GM23248 (cell line): Measurements from ENCODE around the gene RIN1. TPM values are rescaled to one million over a fixed set of nuclear protein-coding genes. Genes with fewer than 3 reads are reported as not detected.

Source experiments
- DNase-seq: peaks from one replicate; pipeline ENCODE4 v3.0.0-alpha.2; 2015
- H2AFZ ChIP-seq: fragments of 200-600 bp; sonication (generic); 2 replicates; pipeline ENCODE4 v1.6.1; 2016; ENCODE audit warnings: antibody characterized with exemption
- H3F3A ChIP-seq: fragments of 200-600 bp; sonication (generic); 2 replicates; pipeline ENCODE4 v1.6.1; 2016; ENCODE audit warnings: mild to moderate bottlenecking, antibody characterized with exemption, mixed run types; ENCODE audit not compliant: insufficient read depth
- H3K27ac ChIP-seq: fragments of 200-600 bp; sonication (generic); 2 replicates; pipeline ENCODE4 v1.5.1; 2016; ENCODE audit warnings: mild to moderate bottlenecking
- H3K27me3 ChIP-seq: fragments of 200-600 bp; sonication (generic); replicated peaks from 2 replicates; pipeline ENCODE4 v1.6.1; 2016; ENCODE audit warnings: mild to moderate bottlenecking; ENCODE audit not compliant: insufficient read depth
- H3K36me3 ChIP-seq: fragments of 200-600 bp; sonication (generic); 2 replicates; pipeline ENCODE4 v1.6.1; 2016; ENCODE audit warnings: low read depth, mild to moderate bottlenecking
- H3K4me1 ChIP-seq: fragments of 200-600 bp; sonication (generic); 2 replicates; pipeline ENCODE4 v1.6.1; 2016; ENCODE audit warnings: mild to moderate bottlenecking; ENCODE audit not compliant: insufficient read depth
- H3K4me2 ChIP-seq: fragments of 200-600 bp; sonication (generic); one replicate; pipeline ENCODE4 v1.6.1; 2016; ENCODE audit warnings: mild to moderate bottlenecking; ENCODE audit not compliant: unreplicated experiment
- H3K4me3 ChIP-seq: fragments of 200-600 bp; sonication (generic); 2 replicates; pipeline ENCODE4 v1.5.1; 2016; ENCODE audit warnings: mild to moderate bottlenecking
- H3K79me2 ChIP-seq: fragments of 200-600 bp; sonication (generic); 2 replicates; pipeline ENCODE4 v1.6.1; 2016; ENCODE audit warnings: mild to moderate bottlenecking; ENCODE audit not compliant: insufficient read depth
- H3K9ac ChIP-seq: fragments of 200-600 bp; sonication (generic); 2 replicates; pipeline ENCODE4 v1.6.1; 2016; ENCODE audit warnings: mild to moderate bottlenecking
- H3K9me2 ChIP-seq: fragments of 200-600 bp; sonication (generic); 2 replicates; pipeline ENCODE4 v1.6.1; 2016; ENCODE audit warnings: mixed run types, mild to moderate bottlenecking, moderate library complexity; ENCODE audit not compliant: insufficient read depth
- H3K9me3 ChIP-seq: fragments of 200-600 bp; sonication (generic); one replicate; pipeline ENCODE4 v1.6.1; 2017; ENCODE audit warnings: low read depth
- H4K20me1 ChIP-seq: fragments of 200-600 bp; sonication (generic); 2 replicates; pipeline ENCODE4 v1.6.0; 2016; ENCODE audit not compliant: insufficient read depth
- EZH2 ChIP-seq: fragments of 200-600 bp; sonication (generic); IDR thresholded peaks from 2 replicates; pipeline ENCODE4 v1.6.1; 2018; ENCODE audit warnings: antibody characterized with exemption, mild to moderate bottlenecking; ENCODE audit not compliant: insufficient read depth, poor library complexity, severe bottlenecking
- EZH2phosphoT487 ChIP-seq: fragments of 200-600 bp; sonication (generic); IDR thresholded peaks from 2 replicates; pipeline ENCODE4 v1.6.1; 2018; ENCODE audit warnings: antibody characterized with exemption, moderate library complexity, mild to moderate bottlenecking, low read depth; ENCODE audit not compliant: insufficient read depth
- WGBS, 2 experiments: methylation state at CpG; one replicate each; pipeline ENCODE4 v1.1.6; 2015 to 2017; ENCODE audit warnings: low lambda C conversion rate in 2 of 2, low coverage in 1 of 2; ENCODE audit errors: missing lambda C conversion rate in 2 of 2; 5-methylcytosine and 5-hydroxymethylcytosine counted together
- in situ Hi-C: fragments of 300-500 bp; cut with MboI; formaldehyde crosslinking; loops from 2 replicates; pipeline ENCODE4 v1.15.0; 2020
- polyA plus RNA-seq: library from polyadenylated mRNA; unstranded; fragments of >200 nt; fragmentation: Nextera tagmentation; extraction: Ambion mirVana; gene quantifications from 2 replicates; pipeline ENCODE4 v1.2.1, GENCODE V29; 2016
- total RNA-seq: library from RNA; depleted of rRNA; stranded (reverse); fragments of >200 nt; shearing (Covaris generic); gene quantifications from 2 replicates; pipeline ENCODE4 v1.2.3, GENCODE V29; 2014

The RIN1 gene
- total and polyA plus RNA-seq, 2 experiments from 2014 or later = 16.8 to 44.0 TPM

DNA sequence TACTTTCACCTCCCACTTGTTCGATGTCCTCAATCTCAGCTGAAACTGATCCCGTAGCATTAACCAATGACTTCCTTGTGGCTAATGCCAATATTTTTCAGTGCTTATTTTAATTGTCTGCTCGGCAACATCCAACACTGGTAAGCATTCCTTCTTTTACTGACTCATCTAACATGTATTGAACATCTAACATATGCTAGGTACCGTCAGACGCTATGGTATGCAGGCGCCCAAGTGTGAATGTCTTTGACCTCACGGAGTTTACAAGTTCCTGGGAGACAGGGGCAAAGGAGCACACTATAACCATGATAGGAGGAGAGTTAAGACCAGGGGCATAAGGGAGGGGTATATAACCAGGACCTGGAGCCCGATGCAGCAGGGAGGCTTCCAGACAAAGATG, 6.9 kb upstream of the RIN1 start:
- Histone ChIP-seq H3K27me3 (no peaks in the 10 kb centered on the region), H3K27ac (no peak overlapping the region), H3K9me2 (no peaks in the 10 kb centered on the region), H2AFZ (no peak overlapping the region), H3F3A (peaks cover 12% of the 10 kb centered on the region), H3K9ac (0 out of 2 replicates have a peak overlapping the region, but pooled peaks have one; percentile 94), H3K36me3 (no peaks in the 10 kb centered on the region), H3K4me3 (no peak overlapping the region), H3K4me1 (peaks cover 14% of the 10 kb centered on the region; the same call in 1 of the 2 replicates), H3K79me2 (peaks cover 30% of the 10 kb centered on the region), H4K20me1 (no peaks in the 10 kb centered on the region), H3K4me2 (no peak overlapping the region), H3K9me3 (no peaks in the 10 kb centered on the region)
- no peak for DNase-seq
- TF ChIP-seq EZH2phosphoT487 = no peak
- in situ Hi-C loops = no loop called here
- WGBS, 2 experiments = 87 to 88% methylated on average over 8 of the region's 8 CpGs

DNA sequence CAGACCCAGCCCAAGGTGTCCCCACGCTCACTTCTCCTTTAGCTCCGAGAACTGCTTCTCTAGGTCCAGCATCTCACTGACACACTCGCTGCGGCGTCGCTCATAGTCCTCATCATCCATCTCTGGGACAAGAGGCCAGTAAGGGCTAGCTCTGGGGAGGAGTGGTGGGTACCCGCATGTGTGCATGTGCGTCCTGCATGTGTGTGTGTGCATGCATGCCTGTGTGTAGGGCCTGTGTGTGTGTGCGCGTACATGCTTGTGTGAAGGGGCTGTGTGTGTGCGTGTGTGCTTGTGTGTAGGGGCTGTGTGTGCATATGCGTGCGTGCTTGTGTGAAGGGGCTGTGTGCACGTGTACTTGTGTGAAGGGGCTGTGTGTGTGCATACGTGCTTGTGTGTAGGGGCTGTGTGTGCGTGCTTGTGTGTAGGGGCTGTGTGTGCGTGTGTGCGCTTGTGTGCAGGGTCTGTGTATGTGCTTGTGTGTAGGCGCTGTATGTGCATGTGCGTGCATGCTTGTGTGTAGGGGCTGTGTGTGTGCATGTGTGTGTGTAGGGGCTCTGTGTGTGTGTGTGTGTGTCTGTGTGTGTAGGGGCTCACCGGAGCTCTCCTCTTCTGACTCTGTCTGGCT, 5.4 kb upstream of the RIN1 start:
- no peak for TF ChIP-seq EZH2phosphoT487
- no peak for TF ChIP-seq EZH2
- H3F3A ChIP-seq = peaks cover 22% of the 10 kb centered on the region
- H3K4me3 ChIP-seq = no peak overlapping the region
- H3K9ac ChIP-seq = no peak overlapping the region
- H3K27ac ChIP-seq = no peak overlapping the region
- no peak for DNase-seq
- WGBS, 2 experiments = 86 to 90% methylated on average over 21 of the region's 21 CpGs
- no peak overlapping the region for H3K4me2 ChIP-seq
- H2AFZ ChIP-seq = no peak overlapping the region
- H3K9me2 ChIP-seq = no peaks in the 10 kb centered on the region
- no peaks in the 10 kb centered on the region for H3K27me3 ChIP-seq
- no peaks in the 10 kb centered on the region for H3K36me3 ChIP-seq
- in situ Hi-C loops = no loop called here
- H3K9me3 ChIP-seq = no peaks in the 10 kb centered on the region
- H3K4me1 ChIP-seq = peaks cover 24% of the 10 kb centered on the region
- no peaks in the 10 kb centered on the region for H4K20me1 ChIP-seq
- peaks cover 28% of the 10 kb centered on the region for H3K79me2 ChIP-seq

DNA sequence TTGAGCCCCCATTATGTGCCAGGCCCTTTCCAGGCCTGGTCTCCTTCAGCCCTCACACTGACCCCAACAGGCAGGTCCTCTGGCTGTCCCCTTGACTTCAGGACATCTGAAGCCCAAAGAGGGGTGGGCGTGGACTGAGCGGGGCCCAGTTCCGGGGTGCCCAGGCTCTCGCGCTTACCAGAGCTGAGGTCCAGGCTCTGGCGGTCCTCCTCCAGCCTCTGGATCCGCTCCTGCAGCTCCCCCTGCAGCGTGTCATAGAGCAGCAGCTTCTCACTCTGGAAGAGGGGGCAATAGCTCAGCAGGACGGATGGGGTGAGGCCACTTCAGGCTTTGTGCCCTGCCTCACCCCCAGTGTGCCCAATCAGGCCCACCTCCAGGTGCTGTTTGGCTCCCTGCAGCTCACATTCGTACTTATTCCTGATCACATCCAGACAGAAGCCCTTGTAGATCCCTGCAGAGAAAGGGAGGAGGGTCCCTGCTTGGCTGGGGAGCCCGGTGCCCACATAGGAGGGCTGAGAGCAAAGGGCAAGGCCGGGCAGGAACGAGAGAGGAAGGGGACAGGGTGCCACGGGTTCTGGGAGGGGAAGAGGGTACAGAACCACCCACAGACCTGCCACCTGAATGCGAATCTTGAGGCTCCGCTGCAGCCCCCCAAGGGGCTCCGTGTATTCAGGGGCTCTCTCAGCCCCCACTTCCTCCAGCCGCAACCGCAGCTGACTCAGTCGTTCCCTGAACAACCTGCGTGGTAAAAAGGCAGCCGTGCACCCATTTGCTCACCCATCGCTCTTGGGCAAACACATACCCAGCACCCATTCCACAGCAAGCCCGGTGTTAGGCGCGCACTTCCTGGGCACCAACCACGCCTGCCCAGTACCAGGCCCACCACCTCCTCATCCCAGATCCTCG, 4.6 kb upstream of the RIN1 start:
- 93 to 94% methylated on average over 27 to 28 of the region's 28 CpGs for WGBS, 2 experiments
- no peak for TF ChIP-seq EZH2
- TF ChIP-seq EZH2phosphoT487 = no peak
- Histone ChIP-seq H3K79me2 (peaks cover 28% of the 10 kb centered on the region), H4K20me1 (no peaks in the 10 kb centered on the region), H3K4me1 (peaks cover 22% of the 10 kb centered on the region), H3K4me3 (no peak overlapping the region), H3K27me3 (no peaks in the 10 kb centered on the region), H2AFZ (no peak overlapping the region), H3K4me2 (no peak overlapping the region), H3F3A (peaks cover 18% of the 10 kb centered on the region), H3K9me3 (no peaks in the 10 kb centered on the region), H3K9me2 (no peaks in the 10 kb centered on the region), H3K27ac (no peak overlapping the region), H3K36me3 (no peaks in the 10 kb centered on the region), H3K9ac (no peak overlapping the region)
- in situ Hi-C loops = no loop called here
- DNase-seq = no peak

DNA sequence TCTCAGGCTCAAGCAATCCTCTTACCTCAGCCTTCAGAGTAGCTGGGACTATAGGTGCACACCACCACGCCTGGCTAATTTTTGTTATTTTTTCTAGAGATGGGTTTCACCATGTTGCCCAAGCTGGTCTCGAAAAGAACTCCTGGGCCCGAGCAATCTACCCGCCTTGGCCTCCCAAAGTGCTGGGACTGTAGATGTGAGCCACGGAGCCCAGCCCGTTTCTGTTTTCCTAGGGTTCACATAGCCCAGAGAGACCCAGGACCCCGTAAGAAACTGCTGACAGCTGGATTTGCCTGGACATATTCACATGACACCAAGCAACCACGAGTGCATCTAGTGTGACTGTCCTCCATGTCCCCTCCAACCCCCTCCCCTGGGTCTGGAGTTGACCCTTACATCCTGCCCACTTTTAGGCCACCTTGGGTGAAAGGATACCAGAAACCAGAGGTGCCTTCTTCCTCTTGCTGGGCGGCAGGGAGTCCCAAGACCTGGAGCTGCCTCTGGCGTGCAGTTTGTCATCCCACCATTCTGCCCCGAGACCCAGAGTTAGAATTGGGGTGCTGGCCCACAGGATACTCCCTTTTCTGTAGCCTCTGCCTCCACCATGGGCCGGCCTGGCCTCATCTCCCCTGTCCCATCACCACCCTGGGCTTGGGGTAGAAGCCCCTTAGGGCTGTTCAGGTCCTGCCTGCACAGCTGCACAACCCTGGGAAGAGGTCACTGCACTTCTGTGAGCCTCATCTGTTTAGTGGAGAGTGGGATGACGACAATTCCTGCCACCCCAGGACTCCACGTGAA, 3.7 kb upstream of the RIN1 start:
- Histone ChIP-seq H4K20me1 (no peaks in the 10 kb centered on the region), H2AFZ (no peak overlapping the region), H3K9me3 (no peaks in the 10 kb centered on the region), H3K9me2 (no peaks in the 10 kb centered on the region), H3K79me2 (peaks cover 38% of the 10 kb centered on the region), H3K4me3 (no peak overlapping the region), H3K36me3 (no peaks in the 10 kb centered on the region), H3K27ac (no peak overlapping the region), H3K9ac (no peak overlapping the region), H3K4me1 (peaks cover 15% of the 10 kb centered on the region), H3K4me2 (no peak overlapping the region), H3F3A (peaks cover 12% of the 10 kb centered on the region), H3K27me3 (no peaks in the 10 kb centered on the region)
- 76 to 81% methylated on average over 14 of the region's 14 CpGs for WGBS, 2 experiments
- DNase-seq = no peak
- TF ChIP-seq EZH2phosphoT487 (no peak), EZH2 (no peak)
- in situ Hi-C loops = no loop called here
